ENCODE results near the gene ZNRF2.

DNA sequence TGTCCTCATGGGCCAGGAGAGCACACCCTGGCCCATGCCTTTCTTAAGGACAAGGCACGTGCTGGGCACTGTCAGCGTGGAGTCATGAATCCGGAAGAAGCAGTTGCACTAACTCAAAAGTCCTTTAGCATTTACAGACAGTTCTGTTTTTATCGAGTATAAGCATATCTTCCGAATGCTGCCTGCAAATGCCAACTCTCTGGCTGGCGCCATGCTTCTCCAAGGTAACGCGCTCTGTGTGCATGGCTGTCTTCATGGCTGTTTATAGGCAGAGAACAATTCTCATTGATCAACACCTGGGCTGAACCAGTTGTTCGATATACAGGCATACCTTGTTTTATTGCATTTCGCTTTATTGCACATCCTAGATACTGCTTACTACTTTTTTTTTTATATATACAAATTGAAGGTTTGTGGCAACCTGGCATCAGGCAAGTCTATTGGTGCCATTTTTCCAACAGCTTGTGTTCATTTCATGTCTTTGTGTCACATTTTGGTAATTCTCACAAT is 28.0 kb upstream of the ZNRF2 start:
- TF ChIP-seq, protein P1, sequence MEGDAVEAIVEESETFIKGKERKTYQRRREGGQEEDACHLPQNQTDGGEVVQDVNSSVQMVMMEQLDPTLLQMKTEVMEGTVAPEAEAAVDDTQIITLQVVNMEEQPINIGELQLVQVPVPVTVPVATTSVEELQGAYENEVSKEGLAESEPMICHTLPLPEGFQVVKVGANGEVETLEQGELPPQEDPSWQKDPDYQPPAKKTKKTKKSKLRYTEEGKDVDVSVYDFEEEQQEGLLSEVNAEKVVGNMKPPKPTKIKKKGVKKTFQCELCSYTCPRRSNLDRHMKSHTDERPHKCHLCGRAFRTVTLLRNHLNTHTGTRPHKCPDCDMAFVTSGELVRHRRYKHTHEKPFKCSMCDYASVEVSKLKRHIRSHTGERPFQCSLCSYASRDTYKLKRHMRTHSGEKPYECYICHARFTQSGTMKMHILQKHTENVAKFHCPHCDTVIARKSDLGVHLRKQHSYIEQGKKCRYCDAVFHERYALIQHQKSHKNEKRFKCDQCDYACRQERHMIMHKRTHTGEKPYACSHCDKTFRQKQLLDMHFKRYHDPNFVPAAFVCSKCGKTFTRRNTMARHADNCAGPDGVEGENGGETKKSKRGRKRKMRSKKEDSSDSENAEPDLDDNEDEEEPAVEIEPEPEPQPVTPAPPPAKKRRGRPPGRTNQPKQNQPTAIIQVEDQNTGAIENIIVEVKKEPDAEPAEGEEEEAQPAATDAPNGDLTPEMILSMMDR (conservative IDR thresholded peaks at IDR 0.05 in 1 of 2, IDR thresholded peaks at IDR 0.05 in 1 of 2; ENCODE audit: extremely low read depth in 1 of 2, insufficient read depth in 1 of 2, low read depth in 1 of 2, low read length in 2 of 2): no peak
- no peak for TF ChIP-seq EZH2 (IDR thresholded peaks at IDR 0.05; ENCODE audit: borderline replicate concordance, low read length)

All from mammary epithelial cell (primary cell).